ENCODE measurements around the gene SLC7A6.

The SLC7A6 gene

DNA sequence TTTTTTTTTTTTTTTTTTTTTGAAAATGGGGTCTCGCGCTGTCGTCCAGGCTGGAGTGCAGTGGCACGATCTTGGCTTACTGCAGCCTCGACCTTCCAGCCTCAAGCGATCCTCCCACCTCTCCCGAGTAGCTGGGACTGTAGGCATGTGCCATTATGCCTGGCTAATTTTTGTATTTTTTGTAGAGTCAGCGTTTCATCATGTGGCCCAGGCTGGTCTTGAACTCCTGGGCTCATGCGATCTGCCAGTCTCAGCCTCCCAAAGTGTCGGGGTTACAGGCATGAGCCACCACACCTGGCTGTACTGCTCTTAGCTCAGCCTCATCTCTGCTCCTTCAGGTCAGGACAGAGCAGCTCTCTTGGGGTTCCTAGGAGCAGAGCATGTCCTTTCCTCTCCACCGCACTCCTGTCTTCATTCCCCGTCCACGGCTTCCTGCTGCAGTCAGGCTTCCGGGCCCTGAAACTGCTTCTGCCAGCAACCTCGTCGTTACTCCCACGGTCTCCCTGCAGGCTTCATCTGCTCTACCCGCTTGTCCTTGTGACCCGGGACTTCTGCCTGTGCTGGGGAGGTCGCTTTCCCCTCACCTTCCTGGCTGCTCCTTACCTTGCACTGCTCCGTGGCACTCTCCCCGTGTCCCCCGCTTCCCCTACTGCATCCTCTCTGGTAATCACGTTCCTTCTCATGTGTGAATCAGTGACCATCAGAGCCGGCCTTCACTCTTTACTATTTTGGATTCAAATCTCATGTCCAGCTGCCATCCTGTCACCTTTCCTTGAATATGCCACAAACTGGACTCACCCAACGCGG is 84.5 kb downstream of the SLC7A6 start:
- DNase-seq = no peak

GRCh38 chr16:68349838-68350410 is 85.6 kb downstream of the SLC7A6 start:
- DNase-seq = no peak

DNA sequence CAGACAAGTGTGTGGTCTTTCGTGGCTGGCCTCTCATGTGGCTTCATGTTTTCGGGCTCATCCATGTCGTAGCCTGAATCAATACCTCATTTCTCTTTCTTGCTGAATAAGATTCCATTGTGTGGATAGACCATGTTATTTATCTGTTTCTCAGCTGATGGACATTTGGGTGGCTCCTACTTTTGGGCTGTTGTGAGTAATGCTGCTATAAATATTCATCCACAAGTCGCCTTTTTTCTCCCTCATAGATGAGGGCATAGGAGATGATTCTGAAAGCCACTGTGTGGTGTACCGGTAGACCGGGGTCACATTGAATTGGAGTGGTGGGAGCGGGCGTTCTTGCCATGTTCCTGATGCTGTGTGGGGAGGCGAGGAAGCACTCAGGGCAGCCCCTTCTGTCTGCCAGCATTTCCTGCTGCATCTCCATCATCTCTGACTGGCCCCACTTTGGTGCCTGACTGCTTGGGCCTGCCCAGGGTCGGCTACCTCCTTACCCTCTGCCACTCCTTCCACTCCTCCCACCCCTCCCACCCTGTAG is 86.6 kb downstream of the SLC7A6 start:
- no peak for DNase-seq
